Upper lobe of left lung (tissue), 4 donors: ENCODE results near the gene DYDC2.

Source experiments
- EP300 ChIP-seq, 4 donors: sonication (generic); formaldehyde crosslinking; IDR thresholded peaks; one replicate each; pipeline ENCODE4 v1.5.1; 2017; ENCODE audit warnings: antibody characterized with exemption in 4 of 4, control low read depth in 2 of 4
- POLR2A ChIP-seq, 4 donors: fragments of 450-650 bp; IDR thresholded peaks; one replicate each; pipeline ENCODE4 v1.5.1; 2016 to 2017; ENCODE audit warnings: antibody characterized with exemption in 4 of 4, mild to moderate bottlenecking in 2 of 4
- POLR2AphosphoS5 ChIP-seq, 2 donors: sonication (generic); formaldehyde crosslinking; IDR thresholded peaks; one replicate each; pipeline ENCODE4 v1.5.1; 2017; ENCODE audit warnings: antibody characterized with exemption in 2 of 2
- TF ChIP-seq, protein P1 (sequence below), 6 experiments: fragments of 450-650 bp in 4 of 6; fragments of 200-600 bp in 2 of 6; sonication (generic) in 2 of 6; IDR thresholded peaks; one replicate each; pipeline ENCODE4 v1.5.1; 2016 to 2019; ENCODE audit warnings: antibody characterized with exemption in 6 of 6

DNA sequence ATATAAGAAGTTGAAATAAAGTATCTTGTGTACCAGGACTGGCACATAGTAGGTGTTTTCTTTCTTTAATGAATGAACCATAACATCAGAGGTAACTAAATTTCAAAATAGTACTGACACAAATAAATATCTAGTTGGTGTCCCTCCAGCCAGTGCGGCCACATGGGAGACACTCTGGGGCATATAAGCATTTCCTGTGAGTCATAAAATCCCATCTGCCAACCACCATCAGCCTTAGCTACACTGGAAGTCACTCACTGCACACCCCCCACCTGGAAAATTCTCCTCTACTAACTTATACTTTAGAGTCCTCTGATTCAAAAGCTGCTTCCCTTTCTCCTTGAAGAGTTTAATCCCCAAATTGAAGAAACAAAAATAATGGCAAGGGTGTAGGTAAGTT lies 32.5 kb upstream of the DYDC2 start:
- TF ChIP-seq, protein P1, sequence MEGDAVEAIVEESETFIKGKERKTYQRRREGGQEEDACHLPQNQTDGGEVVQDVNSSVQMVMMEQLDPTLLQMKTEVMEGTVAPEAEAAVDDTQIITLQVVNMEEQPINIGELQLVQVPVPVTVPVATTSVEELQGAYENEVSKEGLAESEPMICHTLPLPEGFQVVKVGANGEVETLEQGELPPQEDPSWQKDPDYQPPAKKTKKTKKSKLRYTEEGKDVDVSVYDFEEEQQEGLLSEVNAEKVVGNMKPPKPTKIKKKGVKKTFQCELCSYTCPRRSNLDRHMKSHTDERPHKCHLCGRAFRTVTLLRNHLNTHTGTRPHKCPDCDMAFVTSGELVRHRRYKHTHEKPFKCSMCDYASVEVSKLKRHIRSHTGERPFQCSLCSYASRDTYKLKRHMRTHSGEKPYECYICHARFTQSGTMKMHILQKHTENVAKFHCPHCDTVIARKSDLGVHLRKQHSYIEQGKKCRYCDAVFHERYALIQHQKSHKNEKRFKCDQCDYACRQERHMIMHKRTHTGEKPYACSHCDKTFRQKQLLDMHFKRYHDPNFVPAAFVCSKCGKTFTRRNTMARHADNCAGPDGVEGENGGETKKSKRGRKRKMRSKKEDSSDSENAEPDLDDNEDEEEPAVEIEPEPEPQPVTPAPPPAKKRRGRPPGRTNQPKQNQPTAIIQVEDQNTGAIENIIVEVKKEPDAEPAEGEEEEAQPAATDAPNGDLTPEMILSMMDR (IDR thresholded peaks at IDR 0.05): no peak
- TF ChIP-seq POLR2AphosphoS5 (IDR thresholded peaks at IDR 0.05) (no peak), POLR2A (IDR thresholded peaks at IDR 0.05) (no peak), EP300 (IDR thresholded peaks at IDR 0.05) (no peak)
